ENCODE results near the gene IL17RA.

DNA sequence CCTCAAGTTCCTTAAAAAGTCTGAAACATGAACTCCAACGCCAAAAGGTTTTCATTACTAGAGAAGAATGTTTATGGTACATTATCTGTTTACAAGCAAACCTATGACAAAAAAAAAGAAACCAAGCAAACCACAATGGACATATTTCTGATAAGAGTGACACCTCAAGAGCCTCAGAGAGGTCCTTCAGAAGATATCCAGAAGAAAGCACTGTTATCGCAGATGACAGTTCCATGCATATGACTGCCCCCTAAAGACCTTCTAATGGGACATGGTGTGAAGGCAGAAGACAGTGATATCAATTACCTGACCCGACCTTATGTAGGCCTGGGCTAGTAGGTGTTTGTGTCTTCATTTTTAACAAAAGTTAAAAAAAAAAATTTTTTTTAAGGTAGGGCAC, 71.1 kb downstream of the IL17RA start:
- TF ChIP-seq POLR2A (IDR thresholded peaks at IDR 0.05): no peak
- TF ChIP-seq, protein P1, sequence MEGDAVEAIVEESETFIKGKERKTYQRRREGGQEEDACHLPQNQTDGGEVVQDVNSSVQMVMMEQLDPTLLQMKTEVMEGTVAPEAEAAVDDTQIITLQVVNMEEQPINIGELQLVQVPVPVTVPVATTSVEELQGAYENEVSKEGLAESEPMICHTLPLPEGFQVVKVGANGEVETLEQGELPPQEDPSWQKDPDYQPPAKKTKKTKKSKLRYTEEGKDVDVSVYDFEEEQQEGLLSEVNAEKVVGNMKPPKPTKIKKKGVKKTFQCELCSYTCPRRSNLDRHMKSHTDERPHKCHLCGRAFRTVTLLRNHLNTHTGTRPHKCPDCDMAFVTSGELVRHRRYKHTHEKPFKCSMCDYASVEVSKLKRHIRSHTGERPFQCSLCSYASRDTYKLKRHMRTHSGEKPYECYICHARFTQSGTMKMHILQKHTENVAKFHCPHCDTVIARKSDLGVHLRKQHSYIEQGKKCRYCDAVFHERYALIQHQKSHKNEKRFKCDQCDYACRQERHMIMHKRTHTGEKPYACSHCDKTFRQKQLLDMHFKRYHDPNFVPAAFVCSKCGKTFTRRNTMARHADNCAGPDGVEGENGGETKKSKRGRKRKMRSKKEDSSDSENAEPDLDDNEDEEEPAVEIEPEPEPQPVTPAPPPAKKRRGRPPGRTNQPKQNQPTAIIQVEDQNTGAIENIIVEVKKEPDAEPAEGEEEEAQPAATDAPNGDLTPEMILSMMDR (IDR thresholded peaks at IDR 0.05): no peak
- no peak for TF ChIP-seq EP300 (IDR thresholded peaks at IDR 0.05)
- no peak for TF ChIP-seq POLR2AphosphoS5 (IDR thresholded peaks at IDR 0.05)

Data from upper lobe of left lung (tissue), 4 donors.